Parathyroid adenoma (tissue), 2 donors: Measurements from ENCODE around the gene ZNF133.

Experiments
- H2AFZ ChIP-seq: fragments of 300-600 bp; sonication (generic); one replicate; pipeline ENCODE4 v1.7.0; 2017; ENCODE audit warnings: antibody characterized with exemption, mild to moderate bottlenecking
- H3K27ac ChIP-seq: fragments of 300-600 bp; sonication (generic); one replicate; pipeline ENCODE4 v1.7.0; 2017
- H3K27me3 ChIP-seq: fragments of 300-600 bp; sonication (generic); one replicate; pipeline ENCODE4 v1.7.0; 2017; ENCODE audit warnings: low read length; ENCODE audit not compliant: control insufficient read depth, insufficient read depth
- H3K36me3 ChIP-seq: fragments of 300-600 bp; sonication (generic); one replicate; pipeline ENCODE4 v1.7.0; 2017; ENCODE audit warnings: low read length; ENCODE audit not compliant: control insufficient read depth, insufficient read depth
- H3K4me1 ChIP-seq: fragments of 300-600 bp; sonication (generic); one replicate; pipeline ENCODE4 v1.7.0; 2017; ENCODE audit warnings: control low read depth
- H3K4me2 ChIP-seq: fragments of 300-600 bp; sonication (generic); one replicate; pipeline ENCODE4 v1.7.0; 2017; ENCODE audit warnings: low read length
- H3K4me3 ChIP-seq: fragments of 300-600 bp; sonication (generic); one replicate; pipeline ENCODE4 v1.7.0; 2017; ENCODE audit warnings: low read depth, low read length
- H3K79me2 ChIP-seq: fragments of 300-600 bp; sonication (generic); one replicate; pipeline ENCODE4 v1.7.0; 2017; ENCODE audit warnings: control low read depth
- H3K9ac ChIP-seq: fragments of 300-600 bp; sonication (generic); one replicate; pipeline ENCODE4 v1.7.0; 2017; ENCODE audit warnings: mild to moderate bottlenecking
- H3K9me3 ChIP-seq: fragments of 300-600 bp; sonication (generic); one replicate; pipeline ENCODE4 v1.7.0; 2017; ENCODE audit warnings: low read length; ENCODE audit not compliant: control insufficient read depth
- TF ChIP-seq, protein P1 (sequence below): fragments of 300-600 bp; sonication (generic); IDR thresholded peaks from one replicate; pipeline ENCODE4 v1.7.0; 2017; ENCODE audit warnings: antibody characterized with exemption, mild to moderate bottlenecking
- donor health status: primary hyperparathyroidism.

The ZNF133 gene

DNA sequence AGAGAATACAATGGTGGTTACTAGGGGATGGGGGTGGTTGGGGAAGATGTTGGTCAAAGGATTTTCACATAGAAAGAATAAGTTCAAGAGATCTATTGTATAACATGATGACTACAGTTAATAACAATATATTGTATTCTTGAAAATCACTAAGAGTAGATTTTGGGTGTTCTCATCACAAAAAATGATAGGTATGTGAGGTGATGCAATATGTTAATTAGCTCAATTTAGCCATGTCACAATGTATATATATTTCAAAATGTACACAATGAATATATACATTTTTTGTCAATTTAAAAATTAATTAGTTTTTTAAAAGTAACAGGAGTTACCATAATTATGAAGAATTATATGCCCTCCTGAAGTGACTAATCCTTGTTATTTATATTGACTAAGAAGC, 22.3 kb downstream of the ZNF133 start:
- H3K4me2 ChIP-seq = no peak overlapping the region
- no peak overlapping the region for H3K4me3 ChIP-seq
- H2AFZ ChIP-seq = no peak overlapping the region
- H3K9ac ChIP-seq = no peak overlapping the region
- H3K79me2 ChIP-seq = no peaks in the 10 kb centered on the region
- H3K27me3 ChIP-seq = no peaks in the 10 kb centered on the region
- H3K9me3 ChIP-seq = no peaks in the 10 kb centered on the region
- H3K27ac ChIP-seq = no peak overlapping the region
- TF ChIP-seq, protein P1, sequence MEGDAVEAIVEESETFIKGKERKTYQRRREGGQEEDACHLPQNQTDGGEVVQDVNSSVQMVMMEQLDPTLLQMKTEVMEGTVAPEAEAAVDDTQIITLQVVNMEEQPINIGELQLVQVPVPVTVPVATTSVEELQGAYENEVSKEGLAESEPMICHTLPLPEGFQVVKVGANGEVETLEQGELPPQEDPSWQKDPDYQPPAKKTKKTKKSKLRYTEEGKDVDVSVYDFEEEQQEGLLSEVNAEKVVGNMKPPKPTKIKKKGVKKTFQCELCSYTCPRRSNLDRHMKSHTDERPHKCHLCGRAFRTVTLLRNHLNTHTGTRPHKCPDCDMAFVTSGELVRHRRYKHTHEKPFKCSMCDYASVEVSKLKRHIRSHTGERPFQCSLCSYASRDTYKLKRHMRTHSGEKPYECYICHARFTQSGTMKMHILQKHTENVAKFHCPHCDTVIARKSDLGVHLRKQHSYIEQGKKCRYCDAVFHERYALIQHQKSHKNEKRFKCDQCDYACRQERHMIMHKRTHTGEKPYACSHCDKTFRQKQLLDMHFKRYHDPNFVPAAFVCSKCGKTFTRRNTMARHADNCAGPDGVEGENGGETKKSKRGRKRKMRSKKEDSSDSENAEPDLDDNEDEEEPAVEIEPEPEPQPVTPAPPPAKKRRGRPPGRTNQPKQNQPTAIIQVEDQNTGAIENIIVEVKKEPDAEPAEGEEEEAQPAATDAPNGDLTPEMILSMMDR = no peak
- H3K36me3 ChIP-seq = no peaks in the 10 kb centered on the region
- H3K4me1 ChIP-seq = peaks cover 3% of the 10 kb centered on the region

DNA sequence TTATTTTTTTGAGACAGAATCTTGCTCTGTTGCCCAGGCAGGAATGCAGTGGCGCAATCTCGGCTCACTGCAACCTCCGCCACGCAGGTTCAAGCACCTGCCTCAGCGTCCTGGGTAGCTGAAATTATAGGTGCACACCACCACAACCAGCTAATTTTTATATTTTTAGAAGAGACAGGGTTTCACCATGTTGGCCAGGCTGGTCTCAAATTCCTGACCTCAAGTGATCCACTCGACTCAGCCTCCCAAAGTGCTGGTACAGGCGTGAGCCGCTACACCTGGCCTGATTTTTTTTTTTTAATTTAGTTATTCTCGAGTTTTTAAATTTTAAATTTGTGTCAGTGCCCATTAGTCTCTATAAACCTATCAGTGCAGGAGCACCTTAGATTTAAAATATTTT, 24.4 kb downstream of the ZNF133 start:
- Histone ChIP-seq H3K79me2 (no peaks in the 10 kb centered on the region), H3K4me2 (no peak overlapping the region), H3K4me3 (no peak overlapping the region), H2AFZ (no peak overlapping the region), H3K9ac (no peak overlapping the region), H3K27ac (no peak overlapping the region), H3K27me3 (no peaks in the 10 kb centered on the region), H3K9me3 (no peaks in the 10 kb centered on the region), H3K4me1 (peaks cover 3% of the 10 kb centered on the region), H3K36me3 (no peaks in the 10 kb centered on the region)
- TF ChIP-seq, protein P1 = no peak

DNA sequence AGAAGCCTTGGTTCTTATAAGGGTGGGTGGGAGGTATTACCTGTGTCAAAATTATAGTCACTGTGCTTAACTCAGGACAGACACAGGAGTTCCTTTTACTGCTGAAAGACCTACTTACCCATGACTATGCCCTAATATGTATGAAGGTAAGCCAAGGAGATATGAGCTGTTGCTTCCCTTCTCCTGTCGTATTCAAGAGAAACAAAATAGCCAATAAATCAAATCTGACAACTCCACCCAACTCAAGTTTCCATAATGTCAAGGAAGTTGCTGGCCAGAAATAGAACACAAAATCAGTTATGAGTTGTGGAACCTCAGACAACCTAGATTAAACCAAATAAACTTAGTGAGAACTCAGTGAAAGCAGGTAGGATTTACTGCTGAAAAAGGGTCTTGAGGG, 25.1 kb downstream of the ZNF133 start:
- Histone ChIP-seq H3K36me3 (no peaks in the 10 kb centered on the region), H3K4me3 (no peak overlapping the region), H3K79me2 (no peaks in the 10 kb centered on the region), H3K9ac (no peak overlapping the region), H3K4me2 (no peak overlapping the region), H3K27me3 (no peaks in the 10 kb centered on the region), H3K27ac (no peak overlapping the region), H2AFZ (no peak overlapping the region), H3K9me3 (no peaks in the 10 kb centered on the region), H3K4me1 (peaks cover 3% of the 10 kb centered on the region)
- TF ChIP-seq, protein P1 = no peak

DNA sequence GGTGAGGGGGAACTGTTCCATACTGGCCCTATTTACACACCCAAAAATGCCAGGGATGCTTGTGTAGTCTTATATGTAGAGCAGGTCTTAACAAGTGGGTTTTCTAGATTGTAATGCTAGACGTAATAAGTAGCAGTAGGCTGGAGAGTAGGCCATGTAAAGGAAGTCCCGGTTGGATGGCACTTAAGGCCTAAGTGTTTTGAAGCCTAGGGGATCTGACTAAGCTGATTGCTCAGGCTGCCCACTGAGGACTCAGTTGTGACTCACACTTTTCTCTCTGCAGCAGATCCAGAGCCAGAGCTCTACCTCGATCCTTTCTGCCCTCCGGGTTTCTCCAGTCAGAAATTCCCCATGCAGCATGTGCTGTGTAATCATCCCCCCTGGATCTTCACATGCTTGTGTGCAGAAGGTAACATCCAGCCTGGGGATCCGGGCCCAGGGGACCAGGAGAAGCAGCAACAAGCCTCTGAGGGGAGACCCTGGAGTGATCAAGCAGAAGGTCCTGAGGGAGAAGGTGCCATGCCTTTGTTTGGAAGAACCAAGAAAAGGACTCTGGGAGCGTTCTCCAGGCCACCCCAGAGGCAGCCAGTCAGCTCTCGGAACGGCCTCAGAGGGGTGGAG, 26.6 kb downstream of the ZNF133 start:
- TF ChIP-seq, protein P1 = no peak
- Histone ChIP-seq H3K27me3 (no peaks in the 10 kb centered on the region), H3K9me3 (no peaks in the 10 kb centered on the region), H3K79me2 (no peaks in the 10 kb centered on the region), H3K9ac (no peak overlapping the region), H2AFZ (no peak overlapping the region), H3K4me2 (no peak overlapping the region), H3K27ac (no peak overlapping the region), H3K36me3 (no peaks in the 10 kb centered on the region), H3K4me1 (peaks cover 3% of the 10 kb centered on the region), H3K4me3 (no peak overlapping the region)

DNA sequence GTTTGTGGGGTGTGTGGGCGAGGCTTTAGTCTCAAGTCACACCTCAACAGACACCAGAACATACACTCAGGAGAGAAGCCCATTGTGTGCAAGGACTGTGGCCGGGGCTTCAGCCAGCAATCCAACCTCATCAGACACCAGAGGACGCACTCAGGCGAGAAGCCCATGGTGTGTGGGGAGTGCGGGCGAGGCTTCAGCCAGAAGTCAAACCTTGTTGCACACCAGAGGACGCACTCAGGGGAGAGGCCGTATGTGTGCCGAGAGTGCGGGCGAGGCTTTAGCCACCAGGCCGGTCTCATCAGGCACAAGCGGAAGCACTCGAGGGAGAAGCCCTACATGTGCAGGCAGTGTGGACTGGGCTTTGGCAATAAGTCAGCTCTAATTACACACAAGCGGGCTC, 27.8 kb downstream of the ZNF133 start:
- no peak overlapping the region for H3K4me2 ChIP-seq
- H3K79me2 ChIP-seq = no peaks in the 10 kb centered on the region
- no peak overlapping the region for H3K4me3 ChIP-seq

More for the DNA sequence above, 27.8 kb downstream of the ZNF133 start:
- Histone ChIP-seq H3K9ac (no peak overlapping the region), H3K36me3 (no peaks in the 10 kb centered on the region), H2AFZ (no peak overlapping the region), H3K27me3 (no peaks in the 10 kb centered on the region), H3K4me1 (peaks cover 3% of the 10 kb centered on the region), H3K27ac (no peak overlapping the region), H3K9me3 (no peaks in the 10 kb centered on the region)
- TF ChIP-seq, protein P1 = no peak
